ENCODE results near the gene CREB3. TPM values are rescaled to one million over a fixed set of nuclear protein-coding genes. Genes with fewer than 3 reads are reported as not detected.

Gene CREB3
- total RNA-seq, 1 experiment from 2014 or later: 58.7 TPM

- intact Hi-C loops (cut with micrococcal nuclease): loop anchor here (5.0 kb wide), 1 partner anchor 34 kb away; no protein-coding TSS in a partner anchor
- no peak for TF ChIP-seq CTCF (IDR thresholded peaks at IDR 0.05; ENCODE audit: unreplicated experiment)
- peaks cover 48% of the 10 kb centered on the region for H3K36me3 Mint-ChIP-seq (ENCODE audit: insufficient read depth, unreplicated experiment)
- H3K27ac Mint-ChIP-seq (ENCODE audit: low read depth, unreplicated experiment): peak overlapping the region; percentile 85
- ChIA-PET POLR2A (interaction anchor here (0.5 to 9.6 kb wide), 25 partner anchors 8 to 1494 kb away, joined by 3 to 284 read pairs (median 4); partner anchors contain the start of genes ARHGEF39, CCDC107, CREB3 and HRCT1), CTCF (interaction anchor here (0.6 to 8.0 kb wide), 19 partner anchors 9 to 988 kb away, joined by 3 to 150 read pairs (median 3); partner anchors contain the start of genes CCDC107, CREB3, RMRP and TLN1)
- H3K4me1 Mint-ChIP-seq (ENCODE audit: insufficient read depth, unreplicated experiment): peaks cover 31% of the 10 kb centered on the region
- TSS peak; percentile 39 for BruUV-seq (replicated peaks)
- no peaks in the 10 kb centered on the region for H3K9me3 Mint-ChIP-seq (ENCODE audit: unreplicated experiment)
- H3K27me3 Mint-ChIP-seq (ENCODE audit: insufficient read depth, unreplicated experiment): no peaks in the 10 kb centered on the region
- no peak for DNase-seq (ENCODE audit: unreplicated experiment)
- H3K4me3 Mint-ChIP-seq (ENCODE audit: unreplicated experiment): peak overlapping the region; percentile 94
These were observed 15.9 kb downstream of the CREB3 start for GRCh38 chr9:35748242-35748857.

- Mint-ChIP-seq H3K4me1 (ENCODE audit: insufficient read depth, unreplicated experiment) (peaks cover 31% of the 10 kb centered on the region), H3K27me3 (ENCODE audit: insufficient read depth, unreplicated experiment) (no peaks in the 10 kb centered on the region), H3K4me3 (ENCODE audit: unreplicated experiment) (peak within 1 kb of the TSS; percentile 94), H3K27ac (ENCODE audit: low read depth, unreplicated experiment) (peak within 1 kb of the TSS; percentile 85), H3K9me3 (ENCODE audit: unreplicated experiment) (no peaks in the 10 kb centered on the region), H3K36me3 (ENCODE audit: insufficient read depth, unreplicated experiment) (peaks cover 48% of the 10 kb centered on the region)
- peak; percentile 77 for DNase-seq (ENCODE audit: unreplicated experiment)
- intact Hi-C loops (cut with micrococcal nuclease): loop anchor here (1.0 to 5.0 kb wide), 2 partner anchors 16 to 33 kb away; no protein-coding TSS in a partner anchor
- no peak for TF ChIP-seq CTCF (IDR thresholded peaks at IDR 0.05; ENCODE audit: unreplicated experiment)
- BruUV-seq (replicated peaks): no TSS peak
- CTCF ChIA-PET: interaction anchor here (0.6 to 8.0 kb wide), 13 partner anchors 8 to 1124 kb away, joined by 3 to 150 read pairs (median 3); partner anchors contain the start of genes CREB3 and TLN1
- POLR2A ChIA-PET: interaction anchor here (0.7 to 9.6 kb wide), 32 partner anchors 7 to 670 kb away, joined by 3 to 284 read pairs (median 4); partner anchors contain the start of genes ARHGEF39, CCDC107, CREB3 and FANCG
These were observed 16.5 kb downstream of the CREB3 start, which contains the start of the genes GBA2 and RGP1 for GRCh38 chr9:35748858-35749514. TSS of gene GBA2 (minus strand) at chr9:35749228. CDS start at chr9:35748704, 524 bp downstream. TSS of gene RGP1 (plus strand) at chr9:35749287. CDS start at chr9:35749756, 469 bp downstream.

- Mint-ChIP-seq H3K27ac (ENCODE audit: low read depth, unreplicated experiment) (peak overlapping the region; percentile 85), H3K9me3 (ENCODE audit: unreplicated experiment) (no peaks in the 10 kb centered on the region), H3K36me3 (ENCODE audit: insufficient read depth, unreplicated experiment) (peaks cover 41% of the 10 kb centered on the region), H3K27me3 (ENCODE audit: insufficient read depth, unreplicated experiment) (no peaks in the 10 kb centered on the region), H3K4me1 (ENCODE audit: insufficient read depth, unreplicated experiment) (peaks cover 31% of the 10 kb centered on the region), H3K4me3 (ENCODE audit: unreplicated experiment) (peak overlapping the region; percentile 94)
- no peak for TF ChIP-seq CTCF (IDR thresholded peaks at IDR 0.05; ENCODE audit: unreplicated experiment)
- no TSS peak for BruUV-seq (replicated peaks)
- intact Hi-C loops (cut with micrococcal nuclease): loop anchor here (1.0 to 5.0 kb wide), 2 partner anchors 16 to 33 kb away; no protein-coding TSS in a partner anchor
- peak; percentile 40 for DNase-seq (ENCODE audit: unreplicated experiment)
- POLR2A ChIA-PET: interaction anchor here (0.6 to 9.6 kb wide), 20 partner anchors 10 to 712 kb away, joined by 3 to 284 read pairs (median 5); partner anchors contain the start of genes ARHGEF39, CCDC107, CREB3 and FANCG
- CTCF ChIA-PET: interaction anchor here (0.6 to 8.0 kb wide), 7 partner anchors 15 to 1123 kb away, joined by 3 to 150 read pairs (median 5); partner anchors contain the start of genes CREB3 and TLN1
These were observed 17.2 kb downstream of the CREB3 start for GRCh38 chr9:35749515-35750255.

Data from MCF 10A (cell line).